HG03045 (cell line): ENCODE data around the gene THRB.
"Not testable (repeated sequence)": the region's sequence is repeated elsewhere in the genome, so short reads cannot be mapped to it uniquely, and the experiment has no call there.

ENCODE experiments used
- ATAC-seq: cut with Tn5 transposase; IDR thresholded peaks from one replicate; pipeline ENCODE4 v1.9.1; 2021; ENCODE audit warnings: mild to moderate bottlenecking, moderate library complexity; ENCODE audit not compliant: unreplicated experiment

The THRB gene

GRCh38 chr3:24451461-24452099 lies 43.1 kb downstream of the THRB start:
- ATAC-seq = no peak

GRCh38 chr3:24450160-24450907 lies 44.3 kb downstream of the THRB start:
- no peak for ATAC-seq

- no peak for ATAC-seq
These were observed 46.8 kb downstream of the THRB start for GRCh38 chr3:24447836-24448235.

GRCh38 chr3:24446032-24446431 lies 48.6 kb downstream of the THRB start:
- no peak for ATAC-seq

GRCh38 chr3:24443476-24443875 lies 51.2 kb downstream of the THRB start:
- no peak for ATAC-seq

- no peak for ATAC-seq
These were observed 53.7 kb downstream of the THRB start for GRCh38 chr3:24440760-24441464.

- ATAC-seq = no peak
These were observed 55.6 kb downstream of the THRB start for GRCh38 chr3:24439021-24439420.

- no peak for ATAC-seq
These were observed 57.3 kb downstream of the THRB start for GRCh38 chr3:24437326-24437725.

- ATAC-seq = no peak
These were observed 59.1 kb downstream of the THRB start for GRCh38 chr3:24435584-24435983.

- ATAC-seq = no peak
These were observed 60.0 kb downstream of the THRB start for GRCh38 chr3:24434651-24435050.

- no peak for ATAC-seq
These were observed 60.6 kb downstream of the THRB start for GRCh38 chr3:24433838-24434591.

- ATAC-seq = no peak
These were observed 61.7 kb downstream of the THRB start for GRCh38 chr3:24432989-24433388.

- no peak for ATAC-seq
These were observed 66.2 kb downstream of the THRB start for GRCh38 chr3:24428481-24428880.

- ATAC-seq = no peak
These were observed 67.8 kb downstream of the THRB start for GRCh38 chr3:24426896-24427295.

GRCh38 chr3:24420829-24421228 lies 73.8 kb downstream of the THRB start:
- ATAC-seq = not testable (repeated sequence)

GRCh38 chr3:24420224-24420623 lies 74.4 kb downstream of the THRB start:
- no peak for ATAC-seq

GRCh38 chr3:24419067-24419791 lies 75.4 kb downstream of the THRB start:
- no peak for ATAC-seq

- no peak for ATAC-seq
These were observed 76.9 kb downstream of the THRB start for GRCh38 chr3:24417730-24418129.

- no peak for ATAC-seq
These were observed 78.4 kb downstream of the THRB start for GRCh38 chr3:24416224-24416623.

- ATAC-seq = no peak
These were observed 78.8 kb downstream of the THRB start for GRCh38 chr3:24415824-24416223.

GRCh38 chr3:24413662-24414061 lies 81.0 kb downstream of the THRB start:
- not testable (repeated sequence) for ATAC-seq
